Lower leg skin (tissue), 4 donors: ENCODE results near the gene RSPO4. TPM values are rescaled to one million over a fixed set of nuclear protein-coding genes. Genes with fewer than 3 reads are reported as not detected.

ENCODE experiments used
- DNase-seq, 2 donors: peaks; one replicate each; pipeline ENCODE4 v3.0.0-alpha.2; 2019; ENCODE audit warnings: low spot score in 2 of 2
- H3K4me3 ChIP-seq: fragments of 200-600 bp; sonication (generic); 2 replicates; pipeline ENCODE4 v1.5.1; 2017; ENCODE audit warnings: mild to moderate bottlenecking, low read depth; ENCODE audit not compliant: poor library complexity, severe bottlenecking
- CTCF ChIP-seq, 3 donors: fragments of 450-650 bp; IDR thresholded peaks; one replicate each; pipeline ENCODE4 v1.5.1; 2016; ENCODE audit warnings: antibody characterized with exemption in 3 of 3, mild to moderate bottlenecking in 3 of 3, moderate library complexity in 2 of 3
- POLR2A ChIP-seq, 2 donors: fragments of 450-650 bp; IDR thresholded peaks; one replicate each; pipeline ENCODE4 v1.6.1; 2016 to 2017; ENCODE audit warnings: antibody characterized with exemption in 2 of 2, mild to moderate bottlenecking in 1 of 2, moderate library complexity in 1 of 2
- WGBS, 2 donors: methylation state at CpG; one replicate each; pipeline ENCODE4 v1.1.5; 2018; 5-methylcytosine and 5-hydroxymethylcytosine counted together
- intact Hi-C: fragments of 100-400 bp; cut with DNase I; formaldehyde crosslinking; loops from one replicate; pipeline ENCODE4 v1.15.0; 2023; ENCODE audit warnings: low total_unique reads
- total RNA-seq, 4 donors: library from RNA; depleted of rRNA; stranded (reverse); fragments of >200 nt; gene quantifications; one replicate each; pipeline ENCODE4 v1.1.0, GENCODE V29; 2016

RSPO4 gene
- total RNA-seq, 4 donors from 2014 or later = 0.13 to 0.59 TPM; not detected in 2

- 82 to 85% methylated on average over 13 of the region's 13 CpGs for WGBS, 2 donors
- no peak for TF ChIP-seq POLR2A (IDR thresholded peaks at IDR 0.05)
- TF ChIP-seq CTCF (IDR thresholded peaks at IDR 0.05) = no peak
- no peak overlapping the region for H3K4me3 ChIP-seq
- intact Hi-C loops = no loop called here
- peak in 1 of 2 donors; percentile 59 for DNase-seq
These were observed 56.3 kb downstream of the RSPO4 start for GRCh38 chr20:945841-946240.

GRCh38 chr20:944774-945410 lies 57.2 kb downstream of the RSPO4 start:
- intact Hi-C loops = no loop called here
- H3K4me3 ChIP-seq = no peak overlapping the region
- no peak for TF ChIP-seq POLR2A (IDR thresholded peaks at IDR 0.05)
- TF ChIP-seq CTCF (IDR thresholded peaks at IDR 0.05) = no peak
- 55 to 58% methylated on average over 13 of the region's 13 CpGs for WGBS, 2 donors
- peak in 1 of 2 donors; percentile 67 for DNase-seq

GRCh38 chr20:944148-944547 lies 58.0 kb downstream of the RSPO4 start:
- WGBS, 2 donors = 85% methylated on average over 9 of the region's 9 CpGs
- TF ChIP-seq POLR2A (IDR thresholded peaks at IDR 0.05) = no peak
- TF ChIP-seq CTCF (IDR thresholded peaks at IDR 0.05) = no peak
- no peak overlapping the region for H3K4me3 ChIP-seq
- intact Hi-C loops = no loop called here
- peak in 1 of 2 donors; percentile 53 for DNase-seq

- H3K4me3 ChIP-seq = no peak overlapping the region
- no peak for TF ChIP-seq POLR2A (IDR thresholded peaks at IDR 0.05)
- TF ChIP-seq CTCF (IDR thresholded peaks at IDR 0.05) = no peak
- no peak for DNase-seq
- 61 to 78% methylated on average over 7 of the region's 7 CpGs for WGBS, 2 donors
- intact Hi-C loops = no loop called here
These were observed 59.5 kb downstream of the RSPO4 start for GRCh38 chr20:942611-943010.

GRCh38 chr20:940926-941325 lies 61.2 kb downstream of the RSPO4 start:
- DNase-seq = peak in 1 of 2 donors; percentile 68
- TF ChIP-seq CTCF (IDR thresholded peaks at IDR 0.05) (no peak), POLR2A (IDR thresholded peaks at IDR 0.05) (no peak)
- WGBS, 2 donors = 71 to 76% methylated on average over 5 of the region's 5 CpGs
- no peak overlapping the region for H3K4me3 ChIP-seq
- intact Hi-C loops = no loop called here

GRCh38 chr20:939606-940005 lies 62.5 kb downstream of the RSPO4 start:
- peak in 1 of 2 donors; percentile 68 for DNase-seq
- TF ChIP-seq POLR2A (IDR thresholded peaks at IDR 0.05) (no peak), CTCF (IDR thresholded peaks at IDR 0.05) (no peak)
- intact Hi-C loops = no loop called here
- H3K4me3 ChIP-seq = no peak overlapping the region
- WGBS, 2 donors = 91 to 97% methylated on average over 5 of the region's 5 CpGs
